A673 (cell line): ENCODE data around the gene ALDH7A1.

ENCODE experiments used
- EZH2 ChIP-seq: fragments of 200-600 bp; sonication (generic); IDR thresholded peaks from 2 replicates; pipeline ENCODE4 v1.6.1; 2017; ENCODE audit warnings: borderline replicate concordance, low read depth, mild to moderate bottlenecking, mixed read lengths, antibody characterized with exemption, low read length; ENCODE audit not compliant: poor library complexity, severe bottlenecking
- TF ChIP-seq, protein P1 (sequence below): fragments of 300-800, 200-600 bp; sonication (generic); conservative IDR thresholded peaks from 2 replicates; pipeline ENCODE4 v1.5.1; 2017; ENCODE audit warnings: low read depth, mild to moderate bottlenecking, antibody characterized with exemption, low read length, moderate library complexity, mixed read lengths

DNA sequence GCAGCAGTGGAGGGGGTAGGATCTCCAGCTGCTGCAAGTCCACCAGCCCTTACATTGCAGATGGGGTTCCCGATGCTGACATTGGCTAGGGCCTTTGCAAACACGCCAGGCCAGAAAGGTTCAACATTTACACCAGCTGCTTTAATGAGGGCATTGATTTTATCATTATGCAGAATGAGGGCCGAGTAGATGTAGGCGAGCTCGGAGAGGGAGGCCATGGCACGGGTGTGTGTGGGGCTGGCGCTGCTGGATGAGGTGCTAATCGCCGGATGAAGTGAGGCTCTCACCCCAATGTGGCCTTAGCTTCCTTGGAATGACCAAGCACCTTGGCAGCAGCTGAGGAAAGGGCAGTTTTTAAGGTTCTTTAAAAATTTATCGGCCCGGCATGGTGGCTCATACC lies 33.1 kb upstream of the ALDH7A1 start:
- TF ChIP-seq, protein P1, sequence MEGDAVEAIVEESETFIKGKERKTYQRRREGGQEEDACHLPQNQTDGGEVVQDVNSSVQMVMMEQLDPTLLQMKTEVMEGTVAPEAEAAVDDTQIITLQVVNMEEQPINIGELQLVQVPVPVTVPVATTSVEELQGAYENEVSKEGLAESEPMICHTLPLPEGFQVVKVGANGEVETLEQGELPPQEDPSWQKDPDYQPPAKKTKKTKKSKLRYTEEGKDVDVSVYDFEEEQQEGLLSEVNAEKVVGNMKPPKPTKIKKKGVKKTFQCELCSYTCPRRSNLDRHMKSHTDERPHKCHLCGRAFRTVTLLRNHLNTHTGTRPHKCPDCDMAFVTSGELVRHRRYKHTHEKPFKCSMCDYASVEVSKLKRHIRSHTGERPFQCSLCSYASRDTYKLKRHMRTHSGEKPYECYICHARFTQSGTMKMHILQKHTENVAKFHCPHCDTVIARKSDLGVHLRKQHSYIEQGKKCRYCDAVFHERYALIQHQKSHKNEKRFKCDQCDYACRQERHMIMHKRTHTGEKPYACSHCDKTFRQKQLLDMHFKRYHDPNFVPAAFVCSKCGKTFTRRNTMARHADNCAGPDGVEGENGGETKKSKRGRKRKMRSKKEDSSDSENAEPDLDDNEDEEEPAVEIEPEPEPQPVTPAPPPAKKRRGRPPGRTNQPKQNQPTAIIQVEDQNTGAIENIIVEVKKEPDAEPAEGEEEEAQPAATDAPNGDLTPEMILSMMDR: no peak
- TF ChIP-seq EZH2: no peak
